HCT116 (cell line): ENCODE results near the gene MAPRE3. TPM values are rescaled to one million over a fixed set of nuclear protein-coding genes. Genes with fewer than 3 reads are reported as not detected.

Source experiments
- ATAC-seq: fragments of 200-7000 bp; cut with Tn5 transposase; 2 replicates; pipeline ENCODE4 v1.9.1; 2020; ENCODE audit warnings: mild to moderate bottlenecking, moderate library complexity
- BruUV-seq: library from RNA; stranded (reverse); fragments of 400-500 nt; replicated peaks from 2 replicates; lab custom pipeline; 2021; lab: Mats Ljungman, UMichigan
- CTCF ChIA-PET: fragments of 300-600 bp; sonication (Branson Sonifier 250); formaldehyde crosslinking; loops from one replicate; lab custom pipeline; 2021; ENCODE audit warnings: antibody characterized with exemption; lab: Charles Lee
- POLR2A ChIA-PET: fragments of 300-600, 350-600 bp; sonication (Branson Sonifier 250); formaldehyde crosslinking; loops from one replicate; lab custom pipeline; 2021; ENCODE audit warnings: antibody characterized with exemption; lab: Charles Lee
- RAD21 ChIA-PET, 2 experiments: fragments of 300-600 bp; sonication (Branson Sonifier 250); formaldehyde crosslinking; loops; one replicate each; lab custom pipeline; 2023; ENCODE audit warnings: low total read pairs in 2 of 2; ENCODE audit not compliant: uncharacterized antibody in 2 of 2, unreplicated experiment in 2 of 2, low non-redundant PET in 1 of 2; lab: Charles Lee
- DNase-seq: peaks from one replicate; pipeline ENCODE4 v3.0.0-alpha.2; 2010; ENCODE audit warnings: low read depth, low spot score
- H2AFZ ChIP-seq: fragments of 200-600 bp; shearing (Covaris generic), sonication (generic); 2 replicates; pipeline ENCODE4 v1.6.1; 2017; ENCODE audit warnings: low read depth, mixed run types, mixed read lengths, antibody characterized with exemption, low read length; ENCODE audit not compliant: poor library complexity, severe bottlenecking
- H3K27ac ChIP-seq: 2 replicates; pipeline ENCODE4 v1.5.1; 2012; ENCODE audit warnings: low read depth, low read length
- H3K27me3 ChIP-seq: fragments of 200-600 bp; sonication (generic); 2 replicates; pipeline ENCODE4 v1.6.1; 2016; ENCODE audit warnings: mixed run types, low read length, mixed read lengths; ENCODE audit not compliant: insufficient read depth
- H3K36me3 ChIP-seq, 2 experiments: fragments of 200-500 bp in 1 of 2; fragments of 200-600 bp in 1 of 2; sonication (Bioruptor generic) in 1 of 2; sonication (generic) in 1 of 2; 2 replicates each; pipeline versions ENCODE4 v1.5.1 to v1.6.1; 2014 to 2016; ENCODE audit warnings: low read length in 2 of 2, inconsistent platforms in 1 of 2, mixed read lengths in 1 of 2, mixed run types in 1 of 2; ENCODE audit not compliant: insufficient read depth in 2 of 2, control insufficient read depth in 1 of 2
- H3K4me1 ChIP-seq, 2 experiments: fragments of 200-600 bp in 1 of 2; sonication (generic) in 1 of 2; 2 replicates each; pipeline versions ENCODE4 v1.5.1 to v1.6.1; 2012 to 2017; ENCODE audit warnings: low read length in 2 of 2, inconsistent platforms in 1 of 2, mild to moderate bottlenecking in 1 of 2, mixed read lengths in 1 of 2, mixed run types in 1 of 2, moderate library complexity in 1 of 2; ENCODE audit not compliant: insufficient read depth in 2 of 2, control insufficient read depth in 1 of 2
- H3K4me2 ChIP-seq: fragments of 200-600 bp; sonication (generic); 2 replicates; pipeline ENCODE4 v1.6.1; 2017; ENCODE audit warnings: mixed run types, low read length, mixed read lengths
- H3K4me3 ChIP-seq, 2 experiments: fragments of 200-600 bp in 1 of 2; sonication (generic) in 1 of 2; replicated peaks in 1 of 2; 2 replicates each; pipeline ENCODE4 v1.5.1; 2011 to 2016; ENCODE audit warnings: low read length in 2 of 2, control low read depth in 1 of 2, low read depth in 1 of 2, mild to moderate bottlenecking in 1 of 2, mixed read lengths in 1 of 2, mixed run types in 1 of 2
- H3K79me2 ChIP-seq: fragments of 200-600 bp; sonication (generic); 2 replicates; pipeline ENCODE4 v1.6.1; 2017; ENCODE audit warnings: mild to moderate bottlenecking, mixed run types, low read length, moderate library complexity, mixed read lengths; ENCODE audit not compliant: insufficient read depth
- H3K9ac ChIP-seq: fragments of 200-600 bp; sonication (generic); 2 replicates; pipeline ENCODE4 v1.6.1; 2016; ENCODE audit warnings: low read length, mixed read lengths
- H3K9me2 ChIP-seq: fragments of 200-600 bp; sonication (generic), shearing (Covaris generic); 2 replicates; pipeline ENCODE4 v1.6.1; 2017; ENCODE audit warnings: mixed run types, mild to moderate bottlenecking, moderate library complexity; ENCODE audit not compliant: insufficient read depth
- H3K9me3 ChIP-seq, 2 experiments: fragments of 200-500 bp in 1 of 2; fragments of 200-600 bp in 1 of 2; sonication (Bioruptor generic) in 1 of 2; sonication (generic) in 1 of 2; 2 replicates each; pipeline ENCODE4 v1.6.1; 2014 to 2017; ENCODE audit warnings: low read length in 2 of 2, mixed read lengths in 2 of 2, inconsistent platforms in 1 of 2, low read depth in 1 of 2, mild to moderate bottlenecking in 1 of 2, mixed run types in 1 of 2, moderate library complexity in 1 of 2; ENCODE audit not compliant: control insufficient read depth in 1 of 2, insufficient read depth in 1 of 2
- H4K20me1 ChIP-seq: fragments of 200-600 bp; sonication (generic), shearing (Covaris generic); 2 replicates; pipeline ENCODE4 v1.6.1; 2017; ENCODE audit warnings: mixed run types, mild to moderate bottlenecking, moderate library complexity; ENCODE audit not compliant: insufficient read depth
- ATF3 ChIP-seq: IDR thresholded peaks from 2 replicates; pipeline ENCODE4 v1.6.1; 2012
- CEBPB ChIP-seq: IDR thresholded peaks from 2 replicates; pipeline ENCODE4 v1.6.1; 2012; ENCODE audit warnings: low read depth
- ELF1 ChIP-seq: IDR thresholded peaks from 2 replicates; pipeline ENCODE4 v1.6.1; 2012; ENCODE audit warnings: low read depth, borderline replicate concordance
- EZH2 ChIP-seq: fragments of 200-600 bp; sonication (generic); IDR thresholded peaks from 2 replicates; pipeline ENCODE4 v1.6.1; 2017; ENCODE audit warnings: antibody characterized with exemption, mixed run types
- EZH2phosphoT487 ChIP-seq: fragments of 200-600 bp; IDR thresholded peaks from 2 replicates; pipeline ENCODE4 v1.6.1; 2018; ENCODE audit warnings: antibody characterized with exemption, borderline replicate concordance
- MAX ChIP-seq: IDR thresholded peaks from 2 replicates; pipeline ENCODE4 v1.6.1; 2012
- POLR2A ChIP-seq: IDR thresholded peaks from 2 replicates; pipeline ENCODE4 v1.7.0; 2011; ENCODE audit warnings: borderline replicate concordance; ENCODE audit not compliant: insufficient read depth, insufficient read length; ENCODE audit errors: extremely low read depth
- POLR2AphosphoS5 ChIP-seq: IDR thresholded peaks from 2 replicates; pipeline ENCODE4 v1.6.1; 2011; ENCODE audit warnings: mild to moderate bottlenecking, low read depth, low read length, moderate library complexity
- RAD21 ChIP-seq: IDR thresholded peaks from 2 replicates; pipeline ENCODE4 v1.6.1; 2012; ENCODE audit warnings: low read depth, mild to moderate bottlenecking
- REST ChIP-seq: IDR thresholded peaks from 2 replicates; pipeline ENCODE4 v1.6.1; 2012; ENCODE audit warnings: low read depth
- SIN3A ChIP-seq: IDR thresholded peaks from 2 replicates; pipeline ENCODE4 v1.6.1; 2012; ENCODE audit warnings: low read depth
- TCF7L2 ChIP-seq: IDR thresholded peaks from 2 replicates; pipeline ENCODE4 v1.7.0; 2011; ENCODE audit warnings: borderline replicate concordance, inconsistent platforms; ENCODE audit not compliant: insufficient read depth, insufficient read length; ENCODE audit errors: extremely low read depth
- ZFX ChIP-seq: fragments of 450-650 bp; IDR thresholded peaks from 2 replicates; pipeline ENCODE4 v1.6.1; 2017
- ZNF274 ChIP-seq: fragments of 200-500 bp; sonication (Bioruptor generic); IDR thresholded peaks from 2 replicates; pipeline ENCODE4 v1.6.1; 2014; ENCODE audit warnings: mild to moderate bottlenecking, low read depth, low read length, inconsistent platforms
- intact Hi-C: fragments of 100-400 bp; cut with micrococcal nuclease; formaldehyde crosslinking; loops from 2 replicates; pipeline ENCODE4 v1.10.0; 2022
- total RNA-seq: library from RNA; stranded (reverse); gene quantifications from one replicate; pipeline ENCODE4 v1.2.1, GENCODE V29; 2021; ENCODE audit not compliant: unreplicated experiment

MAPRE3 gene
- total RNA-seq, 1 experiment from 2014 or later: 12.1 TPM

GRCh38 chr2:27014771-27015433 is 44.5 kb downstream of the MAPRE3 start:
- no peaks in the 10 kb centered on the region for H3K27me3 ChIP-seq

More at GRCh38 chr2:27014771-27015433, 44.5 kb downstream of the MAPRE3 start:
- ChIA-PET CTCF (interaction anchor here (2.5 to 7.7 kb wide), 2 partner anchors 53 to 169 kb away, joined by 43 to 154 read pairs; partner anchors contain the start of gene DPYSL5), POLR2A (interaction anchor here (2.4 kb wide), 1 partner anchor 52 kb away, joined by 14 read pairs; no protein-coding TSS in a partner anchor), RAD21 (interaction anchor here (0.8 to 3.2 kb wide), 2 partner anchors 53 kb away, joined by 4 to 32 read pairs; no protein-coding TSS in a partner anchor)
- DNase-seq (no peak), ATAC-seq (no peak)
- Histone ChIP-seq H3K9ac (no peak overlapping the region), H3K79me2 (no peaks in the 10 kb centered on the region), H2AFZ (no peak overlapping the region), H3K27ac (no peak overlapping the region), H3K36me3 (no peaks in the 10 kb centered on the region), H3K9me2 (no peaks in the 10 kb centered on the region), H3K4me2 (no peak overlapping the region), H3K4me1 (peaks cover 20 to 49% of the 10 kb centered on the region in 2 experiments), H4K20me1 (no peaks in the 10 kb centered on the region), H3K9me3 (no peaks in the 10 kb centered on the region), H3K4me3 (no peak overlapping the region)
- no TSS peak for BruUV-seq
- TF ChIP-seq SIN3A (no peak), POLR2A (no peak), MAX (no peak), POLR2AphosphoS5 (no peak), CEBPB (no peak), ELF1 (no peak), ZNF274 (no peak), EZH2 (no peak), RAD21 (no peak), EZH2phosphoT487 (no peak), REST (no peak), ATF3 (no peak), TCF7L2 (no peak), ZFX (no peak)
- intact Hi-C loops: no loop called here
